Liver (tissue), 3 donors: ENCODE data around the gene TNC.

Experiments used
- ATF3 ChIP-seq: IDR thresholded peaks from 2 replicates; pipeline ENCODE4 v1.6.1; 2016; ENCODE audit warnings: antibody characterized with exemption
- CTCF ChIP-seq: fragments of 150-350 bp; IDR thresholded peaks from 2 replicates; pipeline ENCODE4 v1.5.1; 2017; ENCODE audit warnings: improper control_type of control experiment, low read depth, low read length; ENCODE audit not compliant: missing input control
- EGR1 ChIP-seq, 2 donors: IDR thresholded peaks; 2 replicates each; pipeline ENCODE4 v1.6.1; 2016 to 2018; ENCODE audit warnings: antibody characterized with exemption in 2 of 2, low read depth in 2 of 2
- FOXA1 ChIP-seq: IDR thresholded peaks from 2 replicates; pipeline ENCODE4 v1.6.1; 2016; ENCODE audit warnings: antibody characterized with exemption
- GABPA ChIP-seq, 2 donors: IDR thresholded peaks in 1 of 2; conservative IDR thresholded peaks in 1 of 2; 2 replicates each; pipeline ENCODE4 v1.6.1; 2016; ENCODE audit warnings: antibody characterized with exemption in 2 of 2, mild to moderate bottlenecking in 1 of 2, moderate library complexity in 1 of 2
- JUND ChIP-seq, 2 donors: IDR thresholded peaks; 2 replicates each; pipeline ENCODE4 v1.6.1; 2016; ENCODE audit warnings: antibody characterized with exemption in 2 of 2
- MAX ChIP-seq: IDR thresholded peaks from 2 replicates; pipeline ENCODE4 v1.6.1; 2016; ENCODE audit warnings: antibody characterized with exemption
- RAD21 ChIP-seq, 2 donors: IDR thresholded peaks; 2 replicates each; pipeline ENCODE4 v1.6.1; 2016; ENCODE audit warnings: antibody characterized with exemption in 2 of 2, mild to moderate bottlenecking in 2 of 2
- REST ChIP-seq: IDR thresholded peaks from 2 replicates; pipeline ENCODE4 v1.6.1; 2016; ENCODE audit warnings: antibody characterized with exemption, mild to moderate bottlenecking
- RXRA ChIP-seq, 2 donors: IDR thresholded peaks; 2 replicates each; pipeline ENCODE4 v1.6.1; 2017 to 2018; ENCODE audit warnings: antibody characterized with exemption in 2 of 2, mild to moderate bottlenecking in 1 of 2
- SP1 ChIP-seq: IDR thresholded peaks from 2 replicates; pipeline ENCODE4 v1.6.1; 2018; ENCODE audit warnings: antibody characterized with exemption, mild to moderate bottlenecking
- TAF1 ChIP-seq: conservative IDR thresholded peaks from 2 replicates; pipeline ENCODE4 v1.6.1; 2016; ENCODE audit warnings: antibody characterized with exemption, mild to moderate bottlenecking
- YY1 ChIP-seq: IDR thresholded peaks from 2 replicates; pipeline ENCODE4 v1.6.1; 2016; ENCODE audit warnings: antibody characterized with exemption, mild to moderate bottlenecking
- donor health status: healthy.
- donor health status: healthy.

- TF ChIP-seq CTCF (no peak), GABPA (IDR thresholded peaks at IDR 0.05 in 1 of 2, conservative IDR thresholded peaks at IDR 0.05 in 1 of 2) (no peak), RAD21 (IDR thresholded peaks at IDR 0.05) (no peak), EGR1 (IDR thresholded peaks at IDR 0.05; ENCODE audit: low read depth in 2 of 2) (no peak), FOXA1 (no peak), REST (no peak), YY1 (no peak), SP1 (no peak), JUND (IDR thresholded peaks at IDR 0.05) (no peak), ATF3 (no peak), RXRA (IDR thresholded peaks at IDR 0.05) (no peak), MAX (no peak), TAF1 (no peak)
These were observed 26.7 kb upstream of the TNC start for GRCh38 chr9:115144706-115145105.
